Spleen (tissue), 7 donors: Measurements from ENCODE around the gene EPN3.

Experiments used
- CTCF ChIP-seq, 11 experiments: fragments of 200-600 bp in 7 of 11; fragments of 450-650 bp in 4 of 11; sonication (generic) in 4 of 11; IDR thresholded peaks in 8 of 11; conservative IDR thresholded peaks in 3 of 11; 1 replicate in 7 of 11; 2 replicates in 4 of 11; pipeline versions ENCODE4 v1.4.0 to v1.8.0; 2016 to 2021; ENCODE audit warnings: antibody characterized with exemption in 11 of 11, inconsistent platforms in 4 of 11, mild to moderate bottlenecking in 1 of 11
- POLR2A ChIP-seq, 3 donors: fragments of 450-650 bp; IDR thresholded peaks; one replicate each; pipeline ENCODE4 v1.5.1; 2017; ENCODE audit warnings: antibody characterized with exemption in 3 of 3, mild to moderate bottlenecking in 1 of 3
- POLR2AphosphoS5 ChIP-seq, 3 donors: sonication (generic); formaldehyde crosslinking; IDR thresholded peaks; one replicate each; pipeline ENCODE4 v1.5.1; 2017; ENCODE audit warnings: antibody characterized with exemption in 3 of 3
- donor health status: DM: no; HTN: no; CAD: no; lungs with moderate emphysema.
- donor health status: DM: no; HTN: no; CAD: no.
- donor health status: DM: no; HTN: no; CAD: no.

- TF ChIP-seq CTCF (IDR thresholded peaks at IDR 0.05 in 8 of 11, conservative IDR thresholded peaks at IDR 0.05 in 3 of 11) (no peak), POLR2AphosphoS5 (IDR thresholded peaks at IDR 0.05) (no peak), POLR2A (IDR thresholded peaks at IDR 0.05) (no peak)
These were observed 52.8 kb downstream of the EPN3 start for GRCh38 chr17:50585346-50585745.
